Neural progenitor cell (in vitro differentiated cells): ENCODE measurements around the gene TEAD1.

Source experiments
- CTCF ChIP-seq: fragments of 200-600 bp; sonication (generic); IDR thresholded peaks from 2 replicates; pipeline ENCODE4 v1.5.1; 2017; ENCODE audit warnings: antibody characterized with exemption, mild to moderate bottlenecking
- EZH2 ChIP-seq: fragments of 200-600 bp; sonication (generic); IDR thresholded peaks from 2 replicates; pipeline ENCODE4 v1.6.1; 2017; ENCODE audit warnings: antibody characterized with exemption, mild to moderate bottlenecking, moderate library complexity
- EZH2phosphoT487 ChIP-seq: fragments of 200-600 bp; sonication (generic); IDR thresholded peaks from 2 replicates; pipeline ENCODE4 v1.6.1; 2017; ENCODE audit warnings: antibody characterized with exemption

- TF ChIP-seq CTCF = no peak
- TF ChIP-seq EZH2 = no peak
- TF ChIP-seq EZH2phosphoT487 = no peak
Observed at GRCh38 chr11:12693479-12694182, 19.4 kb downstream of the TEAD1 start.
